HepG2 (cell line): Measurements from ENCODE around the gene ABCA2. TPM values are rescaled to one million over a fixed set of nuclear protein-coding genes. Genes with fewer than 3 reads are reported as not detected.

Source experiments
- AHR ChIP-seq: IDR thresholded peaks from 2 replicates; pipeline ENCODE4 v1.6.1; 2018; ENCODE audit warnings: missing genetic modification reagents, missing compliant biosample characterization
- AKNA ChIP-seq: sonication (generic); formaldehyde crosslinking; IDR thresholded peaks from 2 replicates; pipeline ENCODE4 v1.4.0; 2020; ENCODE audit warnings: missing genetic modification reagents, borderline replicate concordance
- CBX2 ChIP-seq, 2 experiments: fragments of 200-600 bp in 1 of 2; sonication (generic); formaldehyde crosslinking in 1 of 2; IDR thresholded peaks; 2 replicates each; pipeline versions ENCODE4 v1.7.0 to v1.8.1; 2018 to 2022; ENCODE audit warnings: low read depth in 2 of 2, low read length in 1 of 2, mild to moderate bottlenecking in 1 of 2, missing genetic modification reagents in 1 of 2
- CREB3 ChIP-seq: sonication (generic); formaldehyde crosslinking; IDR thresholded peaks from 2 replicates; pipeline ENCODE4 v1.5.0; 2020; ENCODE audit warnings: missing genetic modification reagents
- DDIT3 ChIP-seq: sonication (generic); formaldehyde crosslinking; IDR thresholded peaks from 2 replicates; pipeline ENCODE4 v1.4.0; 2020; ENCODE audit warnings: mild to moderate bottlenecking, missing genetic modification reagents
- HMGXB3 ChIP-seq: sonication (generic); formaldehyde crosslinking; IDR thresholded peaks from 2 replicates; pipeline ENCODE4 v1.4.0; 2020; ENCODE audit warnings: missing genetic modification reagents, borderline replicate concordance
- IKZF1 ChIP-seq: fragments of 450-650 bp; IDR thresholded peaks from 2 replicates; pipeline ENCODE4 v1.7.1; 2016
- RBM22 ChIP-seq: fragments of 200-400 bp; formaldehyde crosslinking; optimal IDR thresholded peaks from 2 replicates; pipeline ENCODE3; 2017; ENCODE audit warnings: mild to moderate bottlenecking, low read length, moderate library complexity
- RNF219 ChIP-seq: sonication (generic); formaldehyde crosslinking; IDR thresholded peaks from 2 replicates; pipeline ENCODE4 v1.5.0; 2020; ENCODE audit warnings: mild to moderate bottlenecking, missing genetic modification reagents
- TFE3 ChIP-seq: IDR thresholded peaks from 2 replicates; pipeline ENCODE4 v1.6.1; 2016
- ZKSCAN8 ChIP-seq: IDR thresholded peaks from 2 replicates; pipeline ENCODE4 v1.6.1; 2016; ENCODE audit warnings: borderline replicate concordance, missing genetic modification reagents, missing compliant biosample characterization
- polyA plus RNA-seq, 8 experiments: library from polyadenylated mRNA; depleted of rRNA in 3 of 8; stranded (reverse) in 7 of 8; unstranded in 1 of 8; fragments of >200 nt; fragmentation: Illumina TruSeq in 4 of 8; extraction: Trizol in 4 of 8; gene quantifications; 2 replicates each; pipeline versions ENCODE4 v1.2.1 to v1.2.3, GENCODE V29; 2011 to 2016; ENCODE audit warnings: low read depth in 4 of 8, missing spikeins in 1 of 8, mixed read lengths in 1 of 8; ENCODE audit not compliant: insufficient read depth in 1 of 8
- total RNA-seq, 5 experiments: library from RNA; depleted of rRNA; stranded (reverse); fragments of >200 nt; fragmentation: Illumina TruSeq; extraction: Trizol; gene quantifications; 2 replicates each; pipeline ENCODE4 v1.2.3, GENCODE V29; 2016; ENCODE audit warnings: low read depth in 1 of 5

Gene ABCA2
- total and polyA plus RNA-seq, 2 of the 13 experiments (the other 11 are each of a cell fraction or from before 2014, with no cell fraction given) = 2.9 to 19.2 TPM

- no peak for TF ChIP-seq HMGXB3 (CRISPR knock-in tag)
- no peak for TF ChIP-seq RNF219
- no peak for TF ChIP-seq CBX2 (IDR thresholded peaks at IDR 0.05; ENCODE audit: low read depth, low read length)
- no peak for TF ChIP-seq CBX2 (CRISPR knock-in tag; IDR thresholded peaks at IDR 0.05; ENCODE audit: low read depth)
- no peak for TF ChIP-seq IKZF1
- no peak for TF ChIP-seq ZKSCAN8 (CRISPR knock-in tag)
- no peak for TF ChIP-seq TFE3 (CRISPR knock-in tag)
- TF ChIP-seq DDIT3 (CRISPR knock-in tag) = no peak
- no peak for TF ChIP-seq RBM22
- TF ChIP-seq AKNA (CRISPR knock-in tag) = no peak
- TF ChIP-seq AHR (CRISPR knock-in tag) = no peak
- no peak for TF ChIP-seq CREB3
These were observed 36.2 kb upstream of the ABCA2 start (continued) for GRCh38 chr9:137064027-137064879.
